WTC11 (cell line): ENCODE data around the gene PRKN. TPM values are rescaled to one million over a fixed set of nuclear protein-coding genes. Genes with fewer than 3 reads are reported as not detected.

Source experiments
- ATAC-seq: fragments of 200-7000 bp; cut with Tn5 transposase; 2 replicates; pipeline ENCODE4 v1.10.0; 2021; ENCODE audit warnings: mild to moderate bottlenecking, moderate library complexity
- CTCF ChIA-PET: fragments of 300-600 bp; sonication (Branson Sonifier 250); formaldehyde crosslinking; loops from one replicate; lab custom pipeline; 2021; ENCODE audit warnings: antibody characterized with exemption; lab: Charles Lee
- POLR2A ChIA-PET: fragments of 350-600 bp; sonication (Branson Sonifier 250); formaldehyde crosslinking; loops from one replicate; lab custom pipeline; 2021; ENCODE audit warnings: antibody characterized with exemption; lab: Charles Lee
- DNase-seq: peaks from one replicate; pipeline ENCODE4 v3.0.0; 2021; ENCODE audit warnings: low spot score
- H3K27ac Mint-ChIP-seq: 2 replicates; pipeline ENCODE4 v1.8.0; 2021; ENCODE audit warnings: mixed read lengths
- H3K27me3 Mint-ChIP-seq: 2 replicates; pipeline ENCODE4 v1.8.0; 2021; ENCODE audit warnings: low read depth, mild to moderate bottlenecking, moderate library complexity, mixed read lengths
- H3K36me3 Mint-ChIP-seq: 2 replicates; pipeline ENCODE4 v1.8.0; 2021; ENCODE audit warnings: mixed read lengths
- H3K4me1 Mint-ChIP-seq: 2 replicates; pipeline ENCODE4 v1.8.0; 2022; ENCODE audit warnings: mixed read lengths
- H3K4me3 Mint-ChIP-seq: 2 replicates; pipeline ENCODE4 v1.8.0; 2021; ENCODE audit warnings: mild to moderate bottlenecking, moderate library complexity, mixed read lengths
- H3K9me3 Mint-ChIP-seq: 2 replicates; pipeline ENCODE4 v1.8.0; 2021; ENCODE audit warnings: mixed read lengths
- CBFB ChIP-seq: sonication (generic); formaldehyde crosslinking; IDR thresholded peaks from 2 replicates; pipeline ENCODE4 v1.8.1; 2022; ENCODE audit warnings: mild to moderate bottlenecking, low read depth, missing genetic modification reagents
- CREM ChIP-seq: sonication (generic); formaldehyde crosslinking; IDR thresholded peaks from 2 replicates; pipeline ENCODE4 v1.8.1; 2022; ENCODE audit warnings: mild to moderate bottlenecking, missing genetic modification reagents, moderate library complexity
- ELF4 ChIP-seq: sonication (generic); formaldehyde crosslinking; IDR thresholded peaks from 2 replicates; pipeline ENCODE4 v1.8.1; 2022; ENCODE audit warnings: low read depth, mild to moderate bottlenecking, moderate library complexity, missing genetic modification reagents
- ESRRA ChIP-seq: sonication (generic); formaldehyde crosslinking; IDR thresholded peaks from 2 replicates; pipeline ENCODE4 v1.8.1; 2022; ENCODE audit warnings: mild to moderate bottlenecking, missing genetic modification reagents, borderline replicate concordance
- ETV6 ChIP-seq: sonication (generic); formaldehyde crosslinking; IDR thresholded peaks from 2 replicates; pipeline ENCODE4 v1.8.1; 2022; ENCODE audit warnings: mild to moderate bottlenecking, missing genetic modification reagents
- GRHL2 ChIP-seq: fragments of 250-450 bp; sonication (Bioruptor Pico); IDR thresholded peaks from 2 replicates; pipeline ENCODE4 v1.8.0; 2022; ENCODE audit warnings: mild to moderate bottlenecking, moderate library complexity; ENCODE audit not compliant: insufficient replicate concordance, severe bottlenecking
- IRF2 ChIP-seq: sonication (generic); formaldehyde crosslinking; IDR thresholded peaks from 2 replicates; pipeline ENCODE4 v1.8.0; 2022; ENCODE audit warnings: low read depth, missing genetic modification reagents, borderline replicate concordance
- JAZF1 ChIP-seq: fragments of 250-450 bp; sonication (Bioruptor Pico); IDR thresholded peaks from 2 replicates; pipeline ENCODE4 v1.9.0; 2021; ENCODE audit warnings: moderate library complexity, mild to moderate bottlenecking, inconsistent platforms
- NFATC4 ChIP-seq: fragments of 250-450 bp; sonication (Bioruptor Pico); IDR thresholded peaks from 2 replicates; pipeline ENCODE4 v1.9.0; 2021; ENCODE audit warnings: mild to moderate bottlenecking
- RELA ChIP-seq: sonication (generic); formaldehyde crosslinking; IDR thresholded peaks from 2 replicates; pipeline ENCODE4 v1.8.1; 2022; ENCODE audit warnings: missing genetic modification reagents, mild to moderate bottlenecking, borderline replicate concordance
- RORB ChIP-seq: fragments of 250-450 bp; sonication (Bioruptor Pico); IDR thresholded peaks from 2 replicates; pipeline ENCODE4 v1.9.0; 2021; ENCODE audit warnings: mild to moderate bottlenecking
- SMAD3 ChIP-seq: sonication (generic); formaldehyde crosslinking; IDR thresholded peaks from 2 replicates; pipeline ENCODE4 v1.8.0; 2022; ENCODE audit warnings: missing genetic modification reagents, mild to moderate bottlenecking, borderline replicate concordance
- SP1 ChIP-seq: sonication (generic); formaldehyde crosslinking; conservative IDR thresholded peaks from 2 replicates; pipeline ENCODE4 v1.8.1; 2022; ENCODE audit warnings: missing genetic modification reagents
- TEAD4 ChIP-seq: sonication (generic); formaldehyde crosslinking; IDR thresholded peaks from 2 replicates; pipeline ENCODE4 v1.8.0; 2022; ENCODE audit warnings: mild to moderate bottlenecking, missing genetic modification reagents
- TP53 ChIP-seq: sonication (generic); formaldehyde crosslinking; IDR thresholded peaks from 2 replicates; pipeline ENCODE4 v1.8.1; 2023; ENCODE audit warnings: mild to moderate bottlenecking, missing genetic modification reagents
- ZNF263 ChIP-seq: sonication (generic); formaldehyde crosslinking; IDR thresholded peaks from 2 replicates; pipeline ENCODE4 v1.8.1; 2022; ENCODE audit warnings: low read depth, mild to moderate bottlenecking, moderate library complexity, missing genetic modification reagents
- ZNF317 ChIP-seq: sonication (generic); formaldehyde crosslinking; IDR thresholded peaks from 2 replicates; pipeline ENCODE4 v1.8.1; 2023; ENCODE audit warnings: low read depth, mild to moderate bottlenecking, moderate library complexity, missing genetic modification reagents, borderline replicate concordance
- ZNF416 ChIP-seq: fragments of 250-450 bp; sonication (Bioruptor Pico); IDR thresholded peaks from 2 replicates; pipeline ENCODE4 v1.9.0; 2021; ENCODE audit warnings: mild to moderate bottlenecking, inconsistent platforms
- ZNF423 ChIP-seq: fragments of 250-450 bp; sonication (Bioruptor Pico); IDR thresholded peaks from 2 replicates; pipeline ENCODE4 v2.1.2; 2022; ENCODE audit warnings: mild to moderate bottlenecking, moderate library complexity
- ZNF671 ChIP-seq: fragments of 250-450 bp; sonication (Bioruptor Pico); IDR thresholded peaks from 2 replicates; pipeline ENCODE4 v1.8.0; 2021; ENCODE audit warnings: mild to moderate bottlenecking
- total RNA-seq: library from RNA; stranded (reverse); gene quantifications from 3 replicates; pipeline ENCODE4 v1.2.3, GENCODE V29; 2021
- TF ChIP-seq, protein P1 (sequence below): fragments of 200-600 bp; IDR thresholded peaks from 2 replicates; pipeline ENCODE4 v1.8.0; 2022; ENCODE audit warnings: antibody characterized with exemption
- TF ChIP-seq, protein P2 (sequence below): sonication (generic); formaldehyde crosslinking; IDR thresholded peaks from 2 replicates; pipeline ENCODE4 v1.8.1; 2023; ENCODE audit warnings: mild to moderate bottlenecking, missing genetic modification reagents, moderate library complexity
- TF ChIP-seq, protein P3 (sequence below): fragments of 250-450 bp; sonication (Bioruptor Pico); IDR thresholded peaks from 2 replicates; pipeline ENCODE4 v1.8.0; 2021; ENCODE audit warnings: mild to moderate bottlenecking
- TF ChIP-seq, protein P4 (sequence below): sonication (generic); formaldehyde crosslinking; IDR thresholded peaks from 2 replicates; pipeline ENCODE4 v1.8.1; 2022; ENCODE audit warnings: mild to moderate bottlenecking, moderate library complexity, missing genetic modification reagents
- TF ChIP-seq, protein P5 (sequence below): sonication (generic); formaldehyde crosslinking; IDR thresholded peaks from 2 replicates; pipeline ENCODE4 v1.8.1; 2022; ENCODE audit warnings: missing genetic modification reagents, borderline replicate concordance
- TF ChIP-seq, protein P6 (sequence below): sonication (generic); formaldehyde crosslinking; conservative IDR thresholded peaks from 2 replicates; pipeline ENCODE4 v1.8.1; 2022; ENCODE audit warnings: mild to moderate bottlenecking, missing genetic modification reagents
- TF ChIP-seq, protein P7 (sequence below): fragments of 250-450 bp; sonication (Bioruptor Pico); IDR thresholded peaks from 2 replicates; pipeline ENCODE4 v1.9.0; 2021; ENCODE audit warnings: moderate library complexity, mild to moderate bottlenecking, inconsistent platforms, borderline replicate concordance

PRKN gene
- total RNA-seq, 1 experiment from 2014 or later = 0.59 TPM

DNA sequence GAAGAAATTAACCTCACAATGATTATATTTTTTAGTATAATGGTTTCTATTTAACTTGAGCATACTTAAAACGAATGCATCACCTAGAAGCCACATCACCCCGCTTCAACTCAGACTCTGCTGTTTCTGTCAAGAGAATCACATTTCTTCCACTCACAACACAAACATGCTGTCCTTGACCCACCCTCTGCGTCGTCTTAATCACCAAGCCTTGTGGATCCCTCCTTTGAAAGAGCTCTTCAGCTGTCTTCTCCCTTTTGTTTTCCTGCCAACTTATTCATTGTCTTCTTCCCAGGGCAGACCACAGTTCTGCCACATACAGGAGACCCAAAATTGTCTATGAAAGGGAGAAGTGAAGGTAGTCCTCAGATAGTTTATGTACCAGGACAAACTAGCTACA, 858.1 kb downstream of the PRKN start:
- H3K27ac Mint-ChIP-seq = no peak overlapping the region
- TF ChIP-seq JAZF1 (CRISPR knock-in tag) (no peak), TP53 (CRISPR knock-in tag) (no peak), ELF4 (CRISPR knock-in tag) (no peak), CREM (CRISPR knock-in tag) (no peak), RORB (CRISPR knock-in tag) (no peak), SMAD3 (CRISPR knock-in tag) (no peak), ZNF416 (CRISPR knock-in tag) (no peak), NFATC4 (no peak), ZNF317 (CRISPR knock-in tag) (no peak), RELA (CRISPR knock-in tag) (no peak), CBFB (no peak)
- TF ChIP-seq, protein P1, sequence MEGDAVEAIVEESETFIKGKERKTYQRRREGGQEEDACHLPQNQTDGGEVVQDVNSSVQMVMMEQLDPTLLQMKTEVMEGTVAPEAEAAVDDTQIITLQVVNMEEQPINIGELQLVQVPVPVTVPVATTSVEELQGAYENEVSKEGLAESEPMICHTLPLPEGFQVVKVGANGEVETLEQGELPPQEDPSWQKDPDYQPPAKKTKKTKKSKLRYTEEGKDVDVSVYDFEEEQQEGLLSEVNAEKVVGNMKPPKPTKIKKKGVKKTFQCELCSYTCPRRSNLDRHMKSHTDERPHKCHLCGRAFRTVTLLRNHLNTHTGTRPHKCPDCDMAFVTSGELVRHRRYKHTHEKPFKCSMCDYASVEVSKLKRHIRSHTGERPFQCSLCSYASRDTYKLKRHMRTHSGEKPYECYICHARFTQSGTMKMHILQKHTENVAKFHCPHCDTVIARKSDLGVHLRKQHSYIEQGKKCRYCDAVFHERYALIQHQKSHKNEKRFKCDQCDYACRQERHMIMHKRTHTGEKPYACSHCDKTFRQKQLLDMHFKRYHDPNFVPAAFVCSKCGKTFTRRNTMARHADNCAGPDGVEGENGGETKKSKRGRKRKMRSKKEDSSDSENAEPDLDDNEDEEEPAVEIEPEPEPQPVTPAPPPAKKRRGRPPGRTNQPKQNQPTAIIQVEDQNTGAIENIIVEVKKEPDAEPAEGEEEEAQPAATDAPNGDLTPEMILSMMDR = no peak
- TF ChIP-seq, protein P2, sequence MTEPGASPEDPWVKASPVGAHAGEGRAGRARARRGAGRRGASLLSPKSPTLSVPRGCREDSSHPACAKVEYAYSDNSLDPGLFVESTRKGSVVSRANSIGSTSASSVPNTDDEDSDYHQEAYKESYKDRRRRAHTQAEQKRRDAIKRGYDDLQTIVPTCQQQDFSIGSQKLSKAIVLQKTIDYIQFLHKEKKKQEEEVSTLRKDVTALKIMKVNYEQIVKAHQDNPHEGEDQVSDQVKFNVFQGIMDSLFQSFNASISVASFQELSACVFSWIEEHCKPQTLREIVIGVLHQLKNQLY (CRISPR knock-in tag) = no peak
- TF ChIP-seq, protein P3, sequence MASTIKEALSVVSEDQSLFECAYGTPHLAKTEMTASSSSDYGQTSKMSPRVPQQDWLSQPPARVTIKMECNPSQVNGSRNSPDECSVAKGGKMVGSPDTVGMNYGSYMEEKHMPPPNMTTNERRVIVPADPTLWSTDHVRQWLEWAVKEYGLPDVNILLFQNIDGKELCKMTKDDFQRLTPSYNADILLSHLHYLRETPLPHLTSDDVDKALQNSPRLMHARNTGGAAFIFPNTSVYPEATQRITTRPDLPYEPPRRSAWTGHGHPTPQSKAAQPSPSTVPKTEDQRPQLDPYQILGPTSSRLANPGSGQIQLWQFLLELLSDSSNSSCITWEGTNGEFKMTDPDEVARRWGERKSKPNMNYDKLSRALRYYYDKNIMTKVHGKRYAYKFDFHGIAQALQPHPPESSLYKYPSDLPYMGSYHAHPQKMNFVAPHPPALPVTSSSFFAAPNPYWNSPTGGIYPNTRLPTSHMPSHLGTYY (CRISPR knock-in tag) = no peak
- TF ChIP-seq, protein P4, sequence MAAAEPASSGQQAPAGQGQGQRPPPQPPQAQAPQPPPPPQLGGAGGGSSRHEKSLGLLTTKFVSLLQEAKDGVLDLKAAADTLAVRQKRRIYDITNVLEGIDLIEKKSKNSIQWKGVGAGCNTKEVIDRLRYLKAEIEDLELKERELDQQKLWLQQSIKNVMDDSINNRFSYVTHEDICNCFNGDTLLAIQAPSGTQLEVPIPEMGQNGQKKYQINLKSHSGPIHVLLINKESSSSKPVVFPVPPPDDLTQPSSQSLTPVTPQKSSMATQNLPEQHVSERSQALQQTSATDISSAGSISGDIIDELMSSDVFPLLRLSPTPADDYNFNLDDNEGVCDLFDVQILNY (CRISPR knock-in tag) = no peak

DNA sequence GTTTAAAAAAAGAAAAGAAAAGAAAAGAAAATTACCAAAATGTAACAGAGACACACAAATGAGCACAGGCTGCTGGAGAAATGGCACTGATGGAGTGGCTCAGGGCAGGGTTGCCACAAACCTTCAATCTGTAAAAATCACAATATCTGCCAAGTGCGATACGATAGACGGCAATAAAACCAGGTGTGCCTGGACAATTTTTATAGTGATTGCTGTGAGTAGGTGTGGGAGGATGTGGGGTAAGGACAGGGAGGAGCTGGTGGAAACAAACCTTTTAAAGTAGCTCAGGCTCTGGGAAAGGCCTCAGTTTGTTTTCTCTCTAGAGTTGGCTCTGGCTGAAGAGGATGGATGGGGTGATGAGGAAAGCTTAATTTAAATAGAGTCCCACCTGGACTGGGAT, 861.0 kb downstream of the PRKN start:
- CTCF ChIA-PET = no interaction called here
- TF ChIP-seq GRHL2 (CRISPR knock-in tag) = no peak
- TF ChIP-seq, protein P5, sequence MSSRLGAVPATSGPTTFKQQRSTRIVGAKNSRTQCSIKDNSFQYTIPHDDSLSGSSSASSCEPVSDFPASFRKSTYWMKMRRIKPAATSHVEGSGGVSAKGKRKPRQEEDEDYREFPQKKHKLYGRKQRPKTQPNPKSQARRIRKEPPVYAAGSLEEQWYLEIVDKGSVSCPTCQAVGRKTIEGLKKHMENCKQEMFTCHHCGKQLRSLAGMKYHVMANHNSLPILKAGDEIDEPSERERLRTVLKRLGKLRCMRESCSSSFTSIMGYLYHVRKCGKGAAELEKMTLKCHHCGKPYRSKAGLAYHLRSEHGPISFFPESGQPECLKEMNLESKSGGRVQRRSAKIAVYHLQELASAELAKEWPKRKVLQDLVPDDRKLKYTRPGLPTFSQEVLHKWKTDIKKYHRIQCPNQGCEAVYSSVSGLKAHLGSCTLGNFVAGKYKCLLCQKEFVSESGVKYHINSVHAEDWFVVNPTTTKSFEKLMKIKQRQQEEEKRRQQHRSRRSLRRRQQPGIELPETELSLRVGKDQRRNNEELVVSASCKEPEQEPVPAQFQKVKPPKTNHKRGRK (CRISPR knock-in tag) = no peak
- TF ChIP-seq ESRRA (CRISPR knock-in tag) = no peak
- TF ChIP-seq, protein P6, sequence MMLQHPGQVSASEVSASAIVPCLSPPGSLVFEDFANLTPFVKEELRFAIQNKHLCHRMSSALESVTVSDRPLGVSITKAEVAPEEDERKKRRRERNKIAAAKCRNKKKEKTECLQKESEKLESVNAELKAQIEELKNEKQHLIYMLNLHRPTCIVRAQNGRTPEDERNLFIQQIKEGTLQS (CRISPR knock-in tag) = no peak
- TF ChIP-seq TEAD4 = no peak
- TF ChIP-seq, protein P4 (CRISPR knock-in tag) = no peak
- TF ChIP-seq IRF2 = no peak
- TF ChIP-seq CREM (CRISPR knock-in tag) = no peak
- TF ChIP-seq ZNF671 (CRISPR knock-in tag) = no peak
- TF ChIP-seq ZNF423 (CRISPR knock-in tag) = no peak
- no peak for TF ChIP-seq ZNF263 (CRISPR knock-in tag)
- TF ChIP-seq ZNF416 (CRISPR knock-in tag) = no peak
- no peak for TF ChIP-seq SP1 (CRISPR knock-in tag)
- TF ChIP-seq, protein P7, sequence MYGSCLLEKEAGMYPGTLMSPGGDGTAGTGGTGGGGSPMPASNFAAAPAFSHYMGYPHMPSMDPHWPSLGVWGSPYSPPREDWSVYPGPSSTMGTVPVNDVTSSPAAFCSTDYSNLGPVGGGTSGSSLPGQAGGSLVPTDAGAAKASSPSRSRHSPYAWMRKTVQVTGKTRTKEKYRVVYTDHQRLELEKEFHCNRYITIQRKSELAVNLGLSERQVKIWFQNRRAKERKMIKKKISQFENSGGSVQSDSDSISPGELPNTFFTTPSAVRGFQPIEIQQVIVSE (CRISPR knock-in tag) = no peak
- TF ChIP-seq ELF4 (CRISPR knock-in tag) = no peak
- TF ChIP-seq ETV6 (CRISPR knock-in tag) = no peak

More for the DNA sequence above, 858.1 kb downstream of the PRKN start:
- Mint-ChIP-seq H3K9me3 (peaks cover 3% of the 10 kb centered on the region; the same call in 1 of the 2 replicates), H3K36me3 (no peaks in the 10 kb centered on the region; the same call in 1 of the 2 replicates), H3K4me1 (no peaks in the 10 kb centered on the region), H3K4me3 (no peak overlapping the region), H3K27me3 (no peaks in the 10 kb centered on the region)
- DNase-seq (no peak), ATAC-seq (no peak)
- ChIA-PET CTCF (interaction anchor here (1.0 kb wide), 1 partner anchor 121 kb away, joined by 3 read pairs; no protein-coding TSS in a partner anchor), POLR2A (no interaction called here)

More for the DNA sequence above, 861.0 kb downstream of the PRKN start:
- ATAC-seq (no peak), DNase-seq (no peak)
- Mint-ChIP-seq H3K4me3 (no peak overlapping the region), H3K4me1 (peaks cover 4% of the 10 kb centered on the region), H3K27ac (no peak overlapping the region), H3K27me3 (no peaks in the 10 kb centered on the region), H3K9me3 (peaks cover 3% of the 10 kb centered on the region; the same call in 1 of the 2 replicates), H3K36me3 (no peaks in the 10 kb centered on the region; the same call in 1 of the 2 replicates)
- POLR2A ChIA-PET = no interaction called here
